NCI-H82 treated with DMSO at 0.1 percent for 48 hours (cell line): ENCODE results near the gene AGBL4.

Experiments
- DNase-seq: peaks from one replicate; lab custom pipeline; 2025; ENCODE audit not compliant: unreplicated experiment; lab: John Stamatoyannopoulos, UW

The AGBL4 gene

DNA sequence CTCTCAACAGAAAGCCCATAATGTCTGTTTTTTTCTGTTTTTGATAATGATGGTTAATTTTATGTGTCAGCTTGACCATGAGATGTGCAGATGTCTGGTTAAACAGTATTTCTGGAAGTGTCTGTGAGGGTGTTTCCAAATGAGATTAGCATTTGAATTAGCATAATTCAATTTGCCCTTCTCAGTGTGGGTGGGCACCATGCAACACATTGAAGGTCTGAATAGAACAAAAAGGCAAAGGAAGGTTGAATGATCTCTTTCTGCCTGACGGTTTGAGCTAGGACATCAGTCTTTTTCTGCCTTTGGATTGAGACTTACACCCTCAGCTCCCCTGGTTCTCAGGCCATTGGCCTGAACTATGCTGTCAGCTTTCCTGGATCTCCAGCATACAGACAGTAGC is 1516.9 kb downstream of the AGBL4 start:
- no peak for DNase-seq

DNA sequence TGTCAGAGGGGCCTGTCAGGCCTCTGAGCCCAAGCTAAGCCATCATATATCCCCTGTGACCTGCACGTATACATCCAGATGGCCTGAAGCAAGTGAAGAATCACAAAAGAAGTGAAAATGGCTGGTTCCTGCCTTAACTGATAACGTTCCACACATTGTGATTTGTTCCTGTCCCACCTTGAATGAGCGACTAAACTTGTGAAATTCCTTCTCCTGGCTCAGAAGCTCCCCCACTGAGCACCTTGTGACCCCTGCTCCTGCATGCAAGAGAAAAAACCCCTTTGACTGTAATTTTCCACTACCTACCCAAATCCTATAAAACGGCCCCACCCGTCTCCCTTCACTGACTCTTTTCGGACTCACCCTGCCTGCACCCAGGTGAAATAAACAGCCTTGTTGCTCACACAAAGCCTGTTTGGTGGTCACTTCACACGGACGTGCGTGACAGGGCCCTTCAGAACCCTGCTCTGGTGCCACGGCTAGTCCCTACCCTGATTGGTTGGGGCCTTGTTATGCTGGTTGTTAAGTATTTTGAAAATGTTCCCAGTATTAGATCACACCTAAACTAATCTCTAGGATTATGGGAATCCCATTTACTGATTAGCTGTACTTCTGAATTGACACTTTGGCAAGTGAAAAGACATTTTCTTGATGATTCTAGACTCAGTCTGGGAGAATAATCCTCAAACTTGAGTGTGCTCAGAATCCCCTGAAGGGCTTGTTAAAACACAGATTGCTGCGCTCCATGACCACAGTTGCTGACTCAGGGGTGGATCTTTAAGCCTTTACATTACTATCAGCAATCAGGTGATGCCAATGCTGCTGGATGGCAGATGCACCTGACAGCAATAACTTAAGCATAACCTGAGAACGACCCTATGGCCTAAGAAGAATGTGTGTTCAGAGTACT is 1523.0 kb downstream of the AGBL4 start:
- DNase-seq: peak; percentile 97

DNA sequence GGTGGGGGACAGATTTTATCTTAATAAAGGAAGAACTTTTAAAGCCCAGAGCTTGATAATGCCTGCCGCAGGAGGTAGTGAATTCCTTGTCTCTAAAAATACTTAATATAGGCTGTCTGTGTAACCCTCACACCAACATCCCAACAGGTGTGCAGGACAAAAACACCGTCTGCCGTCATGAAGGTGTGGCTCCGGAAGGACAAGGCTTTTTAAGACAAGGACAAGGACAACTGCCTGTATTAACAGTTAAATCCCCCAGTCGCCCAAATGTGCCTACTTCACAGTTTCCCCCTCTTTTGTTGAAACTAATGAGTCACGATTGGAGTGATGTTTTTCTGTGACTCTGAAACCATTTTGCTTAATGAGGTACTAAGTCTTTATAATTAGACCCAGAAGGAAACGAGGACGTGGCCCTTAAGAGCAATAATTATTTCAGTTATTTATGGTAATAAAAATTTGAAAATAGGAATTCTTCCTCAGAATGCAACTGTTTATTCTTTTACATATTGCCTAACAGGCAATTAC is 1524.5 kb downstream of the AGBL4 start:
- no peak for DNase-seq

DNA sequence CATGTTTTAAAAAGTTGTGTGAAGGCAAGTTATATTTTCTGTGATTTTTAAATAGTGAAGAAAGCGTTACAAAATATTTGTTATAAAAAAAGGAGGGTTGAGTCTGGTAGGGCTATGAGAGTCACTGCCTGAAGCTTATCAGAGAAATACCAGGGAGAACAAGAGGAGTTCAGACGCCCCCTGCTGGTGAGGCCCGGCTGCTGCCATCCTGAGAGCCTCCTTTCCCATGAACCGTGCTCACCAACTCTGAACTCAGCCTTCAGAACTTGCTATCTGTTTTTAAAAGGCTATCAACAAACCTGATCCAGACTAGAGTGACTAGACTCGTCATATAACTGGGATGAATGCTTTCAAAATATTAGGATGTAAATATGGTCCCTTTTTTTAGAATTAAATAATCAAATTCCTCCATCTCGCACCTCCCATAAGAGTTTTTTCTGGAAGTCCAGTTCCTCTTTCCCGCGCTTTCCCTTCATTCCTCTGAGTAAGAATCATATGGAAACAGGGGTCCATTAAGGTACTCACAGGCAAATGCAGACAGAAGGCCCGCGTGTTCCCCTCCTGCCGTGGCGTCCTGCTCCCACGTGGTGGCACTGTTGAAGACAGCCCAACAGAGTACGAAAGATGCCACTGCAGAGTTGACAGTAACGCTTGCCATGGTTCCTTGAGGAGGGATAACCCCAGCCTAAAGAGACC is 1525.5 kb downstream of the AGBL4 start:
- DNase-seq: peak; percentile 78

DNA sequence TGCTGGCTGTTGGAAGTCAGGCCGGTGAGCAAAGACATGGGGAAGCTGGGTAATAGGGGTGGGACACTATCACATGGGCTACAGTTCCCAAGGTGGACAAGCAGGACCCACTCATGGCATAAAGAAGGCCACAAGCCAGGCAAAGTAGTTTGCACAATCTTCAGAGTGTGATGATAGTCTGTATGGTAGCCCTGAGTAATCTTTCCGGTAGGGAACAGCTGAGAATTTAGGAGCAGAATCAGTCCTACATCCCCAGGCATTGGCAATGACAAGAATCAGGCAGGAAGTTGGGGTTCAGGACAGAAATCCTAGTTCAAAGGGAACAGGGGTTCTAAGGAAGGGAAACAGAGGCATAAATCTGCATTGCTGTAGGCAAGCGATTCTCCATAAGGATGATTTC is 1527.8 kb downstream of the AGBL4 start:
- no peak for DNase-seq

DNA sequence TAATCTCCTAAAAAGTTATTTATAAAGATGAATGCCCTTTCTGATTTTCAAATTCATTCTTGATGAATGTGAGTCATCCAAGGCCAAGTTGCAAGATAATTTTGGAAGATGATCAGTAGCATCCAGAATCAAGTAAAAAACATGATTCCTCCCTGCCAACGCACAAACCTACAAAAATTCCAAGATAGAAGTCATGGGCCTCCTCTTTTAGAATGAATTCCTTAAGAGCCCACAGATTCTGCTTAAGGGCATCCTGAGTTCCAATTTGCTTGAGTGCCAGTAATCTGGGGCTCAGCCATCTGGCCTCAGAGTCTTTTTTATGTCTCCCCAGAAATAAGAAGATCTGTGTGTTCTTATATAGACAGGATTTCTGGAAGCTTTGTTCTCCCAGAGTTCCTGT is 1528.6 kb downstream of the AGBL4 start:
- DNase-seq: no peak

DNA sequence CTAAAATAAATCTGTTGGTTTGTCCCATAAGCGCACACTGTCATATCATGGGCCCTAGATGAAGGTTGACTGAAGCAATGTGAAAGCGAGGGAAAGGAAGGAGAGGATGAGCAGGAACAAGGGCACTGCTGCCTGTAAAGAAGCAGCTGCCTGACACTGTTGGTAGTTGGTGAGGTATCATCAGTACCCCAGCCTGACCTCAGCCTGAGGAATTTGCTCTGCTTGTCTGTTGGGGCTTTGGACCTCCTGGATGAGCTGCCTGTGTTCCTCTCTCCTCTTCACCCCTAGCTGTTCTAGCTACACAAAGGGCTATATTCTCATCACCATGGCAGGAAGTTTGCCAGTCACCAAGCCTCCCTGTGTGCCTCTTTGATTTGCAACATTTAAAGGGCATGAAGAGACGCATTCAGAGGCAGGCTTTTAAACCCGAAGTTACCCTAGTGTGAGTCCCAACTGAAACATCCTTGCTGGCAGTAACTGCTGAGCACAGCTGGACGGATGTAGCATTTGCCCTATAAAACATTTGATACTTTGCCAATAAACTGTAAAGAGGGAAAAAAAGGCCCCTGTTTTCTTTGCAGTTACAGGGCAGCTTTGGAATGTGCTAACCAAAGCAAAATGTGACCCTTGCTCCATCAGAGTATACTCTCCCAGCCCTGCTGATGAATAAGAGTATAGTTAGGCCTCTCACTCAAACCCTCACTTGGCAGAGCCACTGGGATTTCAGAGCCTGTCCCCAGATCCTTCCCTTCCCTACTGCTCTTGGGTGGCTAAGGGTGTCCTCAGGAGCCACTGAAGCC is 1529.6 kb downstream of the AGBL4 start:
- no peak for DNase-seq

DNA sequence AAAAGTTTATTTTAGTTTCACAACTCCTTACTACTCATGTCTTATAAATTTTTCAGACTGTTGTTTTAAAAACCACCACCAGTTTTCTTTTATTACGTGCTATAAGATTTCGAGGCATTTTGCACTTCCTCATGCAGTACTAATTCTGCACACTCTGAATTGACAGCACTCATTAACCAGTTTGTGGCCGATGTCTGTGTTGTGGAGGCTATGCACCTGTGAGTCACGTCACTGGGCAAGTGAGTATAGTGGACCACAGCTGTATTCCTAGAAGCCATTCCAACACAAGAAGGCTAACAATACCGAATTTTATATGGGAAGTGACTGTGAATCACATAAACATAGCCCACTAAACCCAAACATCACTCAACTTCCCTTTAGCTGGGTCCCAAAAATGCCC is 1530.7 kb downstream of the AGBL4 start:
- DNase-seq: no peak

DNA sequence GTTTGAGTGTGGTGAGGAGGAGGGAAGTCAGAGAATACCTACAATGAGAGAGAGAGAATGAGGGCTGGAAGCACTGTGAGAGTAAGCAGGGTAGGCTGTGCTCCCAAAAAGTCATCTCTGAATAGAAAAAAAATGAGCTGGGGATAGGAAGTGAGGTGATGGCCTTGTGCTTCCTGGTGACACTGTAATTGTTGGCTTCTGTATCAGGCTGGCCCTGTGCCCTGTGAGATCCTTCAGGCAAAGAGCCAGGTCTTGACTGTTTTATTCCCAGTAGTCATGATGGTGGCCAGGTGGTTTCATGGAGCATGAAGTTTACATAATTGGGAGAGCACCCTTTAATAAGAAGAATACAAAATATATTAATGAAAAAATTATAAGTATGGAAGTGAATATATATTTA is 1531.4 kb downstream of the AGBL4 start:
- no peak for DNase-seq

DNA sequence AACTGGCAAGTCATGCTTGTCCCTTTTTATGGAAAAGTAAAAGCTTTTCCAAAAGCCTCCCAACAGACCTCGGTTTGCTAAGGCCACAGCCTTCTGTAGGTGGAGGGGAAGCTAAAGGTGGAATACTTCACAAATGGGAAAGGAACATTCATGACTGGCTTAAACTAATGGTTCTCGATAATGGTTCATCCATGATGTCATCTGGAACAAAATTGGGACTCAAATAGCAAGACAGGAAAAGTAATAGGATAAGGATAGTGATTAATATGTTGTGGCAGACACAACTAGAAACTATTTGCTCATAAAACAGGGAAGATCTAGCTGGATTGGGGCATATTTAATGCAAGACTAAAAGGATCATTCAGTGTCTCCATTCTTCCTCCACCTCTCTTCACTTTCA is 1535.0 kb downstream of the AGBL4 start:
- no peak for DNase-seq
